CMK (cell line): ENCODE data around the gene SLC34A3.
A peak's percentile ranks its signal among the peaks of the same experiment; 100 is the strongest.

Experiments
- DNase-seq: peaks from one replicate; pipeline ENCODE4 v3.0.0-alpha.2; 2010; ENCODE audit warnings: low read depth

Gene SLC34A3

DNA sequence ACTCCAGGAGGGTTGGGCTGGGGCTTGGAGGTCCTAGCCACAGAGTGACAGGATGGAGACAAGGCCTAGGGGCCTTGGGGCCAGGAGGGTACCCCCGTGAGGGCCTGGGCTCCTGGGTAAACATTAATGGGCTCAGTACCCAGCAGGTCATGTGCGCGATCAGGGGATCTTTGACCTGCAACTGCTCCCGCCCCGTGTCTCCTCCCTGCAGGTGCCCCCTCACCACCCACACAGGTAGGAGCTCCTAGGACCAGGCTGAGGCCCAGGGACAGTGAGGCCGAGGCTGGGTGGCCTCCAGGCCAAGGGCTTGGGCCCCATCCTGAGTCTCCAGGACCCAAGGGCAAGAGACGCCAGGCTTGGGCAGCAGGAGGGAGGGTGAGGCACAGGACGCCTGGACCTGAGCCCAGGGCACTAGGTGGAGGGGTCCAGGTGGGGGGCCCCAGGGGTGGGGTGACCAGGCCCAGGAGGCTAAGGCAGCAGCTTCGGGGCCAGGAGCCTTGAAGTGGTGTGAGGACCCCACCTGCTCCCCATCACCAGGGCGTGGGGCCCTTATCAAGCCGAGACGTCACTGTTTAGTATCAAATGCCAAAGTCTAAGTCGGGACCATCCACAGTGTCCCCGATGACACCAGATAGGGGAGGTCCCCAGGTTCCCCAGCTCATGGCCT lies at the start of gene SLC34A3:
Gene SLC34A3 (plus strand): TSS at position 197 of the 667 bp plus-strand sequence. CDS start 802 bp downstream, outside the sequence.
- DNase-seq: no peak

DNA sequence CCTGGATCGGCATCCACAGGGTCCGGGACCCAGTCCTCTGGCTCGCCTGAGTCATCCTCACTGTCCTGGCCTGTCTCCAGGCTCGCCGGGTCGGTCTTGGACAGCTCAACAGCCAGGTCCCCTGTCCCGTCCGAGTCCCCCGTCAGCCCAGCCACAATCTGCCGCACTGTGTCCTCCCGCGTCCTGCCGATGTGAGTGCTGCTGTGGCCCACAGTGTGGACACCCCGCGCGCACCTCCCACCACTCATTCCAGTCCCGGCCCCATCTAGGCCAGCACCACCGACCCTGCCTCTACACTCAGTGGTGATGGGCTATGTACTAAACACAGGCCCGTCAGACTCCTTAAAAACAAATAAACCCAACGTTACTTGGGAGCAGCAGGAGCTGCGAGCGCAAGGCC lies 49.0 kb upstream of the SLC34A3 start:
- DNase-seq: no peak

GRCh38 chr9:137182836-137183235 lies 47.9 kb upstream of the SLC34A3 start:
- DNase-seq: no peak

DNA sequence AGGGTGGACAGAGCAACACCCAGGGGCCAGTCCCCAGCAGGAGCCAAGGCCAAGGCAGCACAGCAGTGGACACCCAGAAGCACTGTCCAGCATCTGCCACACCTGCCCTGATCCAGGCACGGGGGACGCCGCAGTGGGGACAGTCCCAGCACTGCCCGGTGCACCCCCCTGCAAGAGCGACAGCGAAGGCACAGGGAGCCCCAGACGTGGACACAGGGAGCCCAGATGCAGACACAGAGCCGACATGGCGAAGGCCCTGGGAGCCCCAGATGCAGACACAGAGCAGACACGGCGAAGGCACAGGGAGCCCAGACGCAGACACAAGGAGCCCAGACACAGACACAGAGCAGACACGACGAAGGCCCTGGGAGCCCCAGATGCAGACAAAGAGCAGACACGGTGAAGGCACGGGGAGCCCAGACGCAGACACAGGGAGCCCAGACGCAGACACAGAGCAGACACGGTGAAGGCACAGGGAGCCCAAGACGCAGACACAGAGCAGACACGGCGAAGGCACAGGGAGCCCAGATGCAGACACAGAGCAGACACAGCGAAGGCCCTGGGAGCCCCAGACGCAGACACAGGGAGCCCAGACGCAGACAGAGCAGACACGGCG lies 46.6 kb upstream of the SLC34A3 start:
- no peak for DNase-seq

DNA sequence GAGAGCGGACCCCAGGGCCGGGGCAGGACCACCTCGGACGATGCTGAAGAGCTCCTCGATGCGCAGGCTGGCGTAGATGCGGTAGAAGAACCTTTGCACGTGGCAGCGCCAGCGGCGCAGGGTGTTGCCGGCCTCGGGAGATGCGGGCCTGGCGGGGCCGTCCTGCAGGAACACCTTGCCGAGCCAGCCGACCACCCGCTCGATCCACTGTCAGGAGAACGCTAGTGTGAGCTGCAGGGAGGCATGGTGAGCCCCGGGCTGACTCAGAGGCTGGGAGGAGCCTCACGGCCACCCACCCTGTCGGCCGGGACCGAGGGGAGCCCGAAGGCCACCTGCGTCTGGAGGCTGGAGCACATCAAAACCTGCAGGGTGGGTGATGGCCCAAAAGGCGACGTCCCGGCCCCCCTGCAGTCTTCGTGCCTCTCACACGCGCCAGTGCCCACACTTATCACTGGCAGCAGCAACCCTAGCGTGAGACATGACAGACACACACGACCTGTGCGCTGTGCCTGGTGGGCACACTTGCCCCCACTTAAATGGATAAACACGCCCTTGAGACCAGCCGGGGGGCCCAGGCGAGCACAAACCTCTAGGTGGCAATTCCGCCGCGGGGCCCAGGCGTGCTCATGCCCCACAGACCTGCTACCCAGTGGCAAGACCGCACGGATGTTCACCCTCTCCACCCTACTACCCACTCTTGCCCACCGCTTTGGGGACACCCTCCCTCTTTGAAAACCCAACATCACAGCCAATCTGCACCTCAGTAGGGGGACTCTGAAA lies 45.6 kb upstream of the SLC34A3 start:
- no peak for DNase-seq

- DNase-seq: no peak
Measured at GRCh38 chr9:137185921-137186320, 44.8 kb upstream of the SLC34A3 start.

GRCh38 chr9:137186385-137186784 lies 44.3 kb upstream of the SLC34A3 start:
- DNase-seq: no peak

DNA sequence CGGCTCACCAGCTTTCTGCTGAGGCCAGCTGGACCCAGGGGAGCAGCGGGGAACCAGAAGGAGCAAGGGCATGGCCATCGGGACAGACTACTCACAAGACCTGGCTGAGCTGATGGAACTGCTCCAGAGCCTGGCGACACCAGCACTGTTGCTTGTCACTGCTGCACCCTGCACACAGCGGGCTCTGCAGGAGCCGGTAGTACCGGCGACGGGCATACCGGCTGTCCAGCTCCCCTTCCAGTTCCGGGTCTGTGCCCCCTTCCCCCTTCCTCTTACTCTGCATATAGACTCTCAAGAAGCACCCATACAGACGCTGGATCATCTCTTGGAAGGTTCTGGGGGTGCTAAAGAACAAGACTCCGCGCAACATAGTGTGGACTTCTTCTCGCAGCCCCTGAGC lies 43.3 kb upstream of the SLC34A3 start:
- no peak for DNase-seq

GRCh38 chr9:137188086-137188489 lies 42.6 kb upstream of the SLC34A3 start:
- DNase-seq: no peak

GRCh38 chr9:137188490-137189296 lies 42.0 kb upstream of the SLC34A3 start, which contains the start of the genes ANAPC2 and SSNA1:
Gene ANAPC2 (minus strand): TSS chr9:137188560. CDS start chr9:137188532, 28 bp downstream.
Gene SSNA1 (plus strand): TSS chr9:137188676. CDS start chr9:137188727, 51 bp downstream.
- peak; percentile 94 for DNase-seq

GRCh38 chr9:137189297-137190295 lies 41.1 kb upstream of the SLC34A3 start:
- no peak for DNase-seq

- no peak for DNase-seq
Measured at GRCh38 chr9:137190315-137190856, 40.3 kb upstream of the SLC34A3 start.

- no peak for DNase-seq
Measured at GRCh38 chr9:137191245-137191644, 39.5 kb upstream of the SLC34A3 start.

DNA sequence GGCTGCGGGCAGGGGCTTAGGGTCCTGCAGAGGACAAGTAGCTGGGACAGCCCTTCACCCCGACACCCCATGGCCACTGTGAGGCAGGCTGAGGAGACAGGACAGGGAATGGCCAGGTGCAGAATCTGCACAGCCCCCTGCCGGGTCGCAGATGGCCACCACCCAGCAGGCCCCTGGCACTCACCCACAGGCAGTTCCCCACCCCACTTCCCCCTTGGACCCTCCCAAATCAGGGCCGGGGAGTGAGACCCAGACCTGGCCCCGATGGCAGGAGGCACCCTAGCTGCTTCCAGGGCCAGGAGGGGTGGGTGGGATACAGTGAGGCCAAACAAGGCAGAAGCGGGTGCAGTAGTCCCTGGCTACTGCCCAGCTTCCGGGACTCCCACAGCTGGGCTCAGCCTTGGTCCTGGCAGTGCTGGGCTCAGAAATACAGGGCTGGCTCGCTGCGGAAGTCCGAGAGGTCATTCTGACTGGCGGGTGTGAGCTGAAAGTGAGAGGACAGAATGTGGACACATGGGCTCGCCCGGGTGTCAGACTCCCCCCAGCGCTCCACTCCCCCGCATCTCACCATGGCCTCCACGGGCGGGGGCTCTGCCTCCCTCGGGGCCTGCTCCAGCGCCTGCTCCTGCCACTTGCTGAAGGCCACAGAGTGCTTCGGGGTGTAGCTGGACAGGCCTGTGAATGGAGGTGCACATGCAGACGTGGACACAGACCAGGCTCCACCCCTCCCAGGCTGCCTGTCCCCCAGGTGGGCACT lies 38.8 kb upstream of the SLC34A3 start:
- DNase-seq: no peak

- DNase-seq: no peak
Measured at GRCh38 chr9:137192448-137192780, 38.3 kb upstream of the SLC34A3 start.

GRCh38 chr9:137192859-137193258 lies 37.8 kb upstream of the SLC34A3 start:
- no peak for DNase-seq

- no peak for DNase-seq
Measured at GRCh38 chr9:137193771-137194170, 36.9 kb upstream of the SLC34A3 start.

DNA sequence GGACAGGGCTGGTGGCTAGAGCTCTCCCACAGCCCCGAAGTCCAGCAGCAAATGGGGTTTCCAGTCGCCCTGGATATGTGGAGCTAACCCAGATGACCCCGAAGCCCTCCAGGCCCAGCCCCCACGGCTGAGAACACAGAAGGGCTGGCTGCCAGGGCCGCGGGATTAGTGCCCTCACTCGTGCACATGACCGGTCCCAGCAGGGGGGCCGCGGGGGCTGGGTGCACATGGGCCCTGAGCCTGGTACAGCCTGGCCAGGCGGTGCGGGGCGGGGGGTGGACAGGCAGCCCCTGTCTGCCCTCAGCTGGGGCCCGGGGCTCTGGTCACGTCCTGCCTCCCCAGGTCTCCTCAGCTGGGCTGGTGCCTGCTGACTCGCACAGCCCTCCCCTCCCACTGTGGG lies 36.3 kb upstream of the SLC34A3 start:
- DNase-seq: no peak

GRCh38 chr9:137194909-137195308 lies 35.8 kb upstream of the SLC34A3 start:
- DNase-seq: no peak
